ENCODE measurements around the gene MFAP4. TPM values are rescaled to one million over a fixed set of nuclear protein-coding genes. Genes with fewer than 3 reads are reported as not detected.

The MFAP4 gene
- total RNA-seq, 1 experiment from 2014 or later: 4.0 TPM

DNA sequence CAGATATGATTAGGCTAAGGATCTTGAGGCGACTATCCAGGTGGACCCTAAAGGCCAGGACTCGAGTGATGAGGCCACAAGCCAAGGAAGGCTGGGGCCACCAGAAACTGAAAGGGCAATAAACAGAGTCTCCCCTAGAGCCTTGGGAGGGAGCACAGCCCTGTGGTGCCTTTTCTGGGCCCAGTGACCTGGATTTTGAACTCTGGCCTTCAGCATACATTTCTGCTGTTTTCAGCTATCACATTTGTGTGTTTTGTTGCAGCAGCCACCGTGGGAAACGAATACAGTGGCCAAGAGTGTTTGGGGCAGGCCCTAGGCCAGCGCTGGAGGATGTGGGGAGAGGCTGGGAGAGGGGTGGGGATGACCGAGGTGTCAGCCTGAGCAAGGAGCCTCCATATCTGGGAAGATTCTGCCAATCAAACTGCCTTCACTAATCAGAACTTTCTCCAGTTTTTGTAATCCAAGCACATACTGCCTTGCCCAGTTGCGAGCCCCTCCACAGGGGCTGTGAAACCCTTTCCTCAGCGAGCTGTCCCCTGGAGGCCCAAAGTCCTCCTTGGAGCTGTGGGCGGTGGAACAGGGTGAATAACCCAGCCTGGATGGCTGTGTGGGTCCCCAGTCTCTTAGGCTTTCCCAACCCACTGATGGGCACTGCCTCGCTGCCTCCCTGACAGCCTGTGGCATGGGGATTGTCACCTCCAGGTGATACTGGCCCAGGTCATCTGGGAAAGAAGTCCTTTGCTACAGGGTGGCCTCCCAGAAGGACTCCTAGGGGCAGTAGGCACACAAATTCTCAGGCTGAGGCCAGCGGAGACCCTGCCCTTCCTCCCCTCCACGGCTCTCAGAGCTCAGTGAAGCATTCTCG lies 41.3 kb downstream of the MFAP4 start:
- Mint-ChIP-seq H3K27me3 (ENCODE audit: low read depth) (no peaks in the 10 kb centered on the region), H3K4me1 (peaks cover 15% of the 10 kb centered on the region), H3K9me3 (no peaks in the 10 kb centered on the region), H3K27ac (no peak overlapping the region), H3K4me3 (no peak overlapping the region), H3K36me3 (peaks cover 7% of the 10 kb centered on the region; the same call in 1 of the 2 replicates)
- TF ChIP-seq NR1H2 (CRISPR knock-in tag; IDR thresholded peaks at IDR 0.05): no peak
- TF ChIP-seq, protein P1, sequence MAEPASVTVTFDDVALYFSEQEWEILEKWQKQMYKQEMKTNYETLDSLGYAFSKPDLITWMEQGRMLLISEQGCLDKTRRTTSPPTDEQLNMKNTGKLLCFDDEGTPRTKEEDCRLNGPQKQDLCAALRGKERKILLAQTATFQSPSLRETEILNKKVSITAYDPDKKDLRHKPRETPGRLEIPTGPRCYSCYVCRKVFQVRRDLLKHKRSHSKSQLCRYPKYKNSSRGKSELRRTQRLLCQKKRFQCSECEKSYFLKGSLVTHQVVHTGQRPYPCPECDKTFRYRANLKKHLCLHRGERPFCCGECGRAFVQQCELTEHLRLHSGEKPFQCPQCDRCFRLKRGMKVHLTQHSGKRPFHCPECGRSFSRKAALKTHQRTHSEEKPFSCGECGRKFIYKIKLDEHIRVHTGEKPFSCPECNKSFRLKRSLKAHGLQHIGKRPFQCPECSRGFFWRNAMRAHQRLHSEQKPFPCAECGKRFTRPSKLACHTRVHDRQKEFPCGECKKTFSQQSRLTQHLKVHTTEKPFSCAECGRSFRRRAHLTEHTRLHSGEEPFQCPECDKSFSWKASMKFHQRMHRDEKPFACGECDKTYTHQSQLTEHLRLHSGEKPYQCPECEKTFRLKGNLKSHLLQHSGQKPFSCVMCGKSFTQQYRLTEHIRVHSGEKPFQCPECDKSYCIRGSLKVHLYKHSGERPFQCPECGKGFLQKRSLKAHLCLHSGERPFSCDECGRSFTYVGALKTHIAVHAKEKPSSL (CRISPR knock-in tag; conservative IDR thresholded peaks at IDR 0.05): no peak
- TF ChIP-seq, protein P2, sequence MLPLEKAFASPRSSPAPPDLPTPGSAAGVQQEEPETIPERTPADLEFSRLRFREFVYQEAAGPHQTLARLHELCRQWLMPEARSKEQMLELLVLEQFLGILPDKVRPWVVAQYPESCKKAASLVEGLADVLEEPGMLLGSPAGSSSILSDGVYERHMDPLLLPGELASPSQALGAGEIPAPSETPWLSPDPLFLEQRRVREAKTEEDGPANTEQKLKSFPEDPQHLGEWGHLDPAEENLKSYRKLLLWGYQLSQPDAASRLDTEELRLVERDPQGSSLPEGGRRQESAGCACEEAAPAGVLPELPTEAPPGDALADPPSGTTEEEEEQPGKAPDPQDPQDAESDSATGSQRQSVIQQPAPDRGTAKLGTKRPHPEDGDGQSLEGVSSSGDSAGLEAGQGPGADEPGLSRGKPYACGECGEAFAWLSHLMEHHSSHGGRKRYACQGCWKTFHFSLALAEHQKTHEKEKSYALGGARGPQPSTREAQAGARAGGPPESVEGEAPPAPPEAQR (CRISPR knock-in tag; IDR thresholded peaks at IDR 0.05): no peak
- TF ChIP-seq EMX1 (CRISPR knock-in tag; IDR thresholded peaks at IDR 0.05): no peak
- TF ChIP-seq, protein P3, sequence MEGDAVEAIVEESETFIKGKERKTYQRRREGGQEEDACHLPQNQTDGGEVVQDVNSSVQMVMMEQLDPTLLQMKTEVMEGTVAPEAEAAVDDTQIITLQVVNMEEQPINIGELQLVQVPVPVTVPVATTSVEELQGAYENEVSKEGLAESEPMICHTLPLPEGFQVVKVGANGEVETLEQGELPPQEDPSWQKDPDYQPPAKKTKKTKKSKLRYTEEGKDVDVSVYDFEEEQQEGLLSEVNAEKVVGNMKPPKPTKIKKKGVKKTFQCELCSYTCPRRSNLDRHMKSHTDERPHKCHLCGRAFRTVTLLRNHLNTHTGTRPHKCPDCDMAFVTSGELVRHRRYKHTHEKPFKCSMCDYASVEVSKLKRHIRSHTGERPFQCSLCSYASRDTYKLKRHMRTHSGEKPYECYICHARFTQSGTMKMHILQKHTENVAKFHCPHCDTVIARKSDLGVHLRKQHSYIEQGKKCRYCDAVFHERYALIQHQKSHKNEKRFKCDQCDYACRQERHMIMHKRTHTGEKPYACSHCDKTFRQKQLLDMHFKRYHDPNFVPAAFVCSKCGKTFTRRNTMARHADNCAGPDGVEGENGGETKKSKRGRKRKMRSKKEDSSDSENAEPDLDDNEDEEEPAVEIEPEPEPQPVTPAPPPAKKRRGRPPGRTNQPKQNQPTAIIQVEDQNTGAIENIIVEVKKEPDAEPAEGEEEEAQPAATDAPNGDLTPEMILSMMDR (IDR thresholded peaks at IDR 0.05): no peak
- no peak for TF ChIP-seq SMAD3 (CRISPR knock-in tag; IDR thresholded peaks at IDR 0.05; ENCODE audit: borderline replicate concordance)
- TF ChIP-seq ZNF317 (CRISPR knock-in tag; IDR thresholded peaks at IDR 0.05; ENCODE audit: borderline replicate concordance, low read depth): no peak
- TF ChIP-seq, protein P4, sequence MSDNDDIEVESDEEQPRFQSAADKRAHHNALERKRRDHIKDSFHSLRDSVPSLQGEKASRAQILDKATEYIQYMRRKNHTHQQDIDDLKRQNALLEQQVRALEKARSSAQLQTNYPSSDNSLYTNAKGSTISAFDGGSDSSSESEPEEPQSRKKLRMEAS (CRISPR knock-in tag; IDR thresholded peaks at IDR 0.05): no peak
- TF ChIP-seq, protein P5, sequence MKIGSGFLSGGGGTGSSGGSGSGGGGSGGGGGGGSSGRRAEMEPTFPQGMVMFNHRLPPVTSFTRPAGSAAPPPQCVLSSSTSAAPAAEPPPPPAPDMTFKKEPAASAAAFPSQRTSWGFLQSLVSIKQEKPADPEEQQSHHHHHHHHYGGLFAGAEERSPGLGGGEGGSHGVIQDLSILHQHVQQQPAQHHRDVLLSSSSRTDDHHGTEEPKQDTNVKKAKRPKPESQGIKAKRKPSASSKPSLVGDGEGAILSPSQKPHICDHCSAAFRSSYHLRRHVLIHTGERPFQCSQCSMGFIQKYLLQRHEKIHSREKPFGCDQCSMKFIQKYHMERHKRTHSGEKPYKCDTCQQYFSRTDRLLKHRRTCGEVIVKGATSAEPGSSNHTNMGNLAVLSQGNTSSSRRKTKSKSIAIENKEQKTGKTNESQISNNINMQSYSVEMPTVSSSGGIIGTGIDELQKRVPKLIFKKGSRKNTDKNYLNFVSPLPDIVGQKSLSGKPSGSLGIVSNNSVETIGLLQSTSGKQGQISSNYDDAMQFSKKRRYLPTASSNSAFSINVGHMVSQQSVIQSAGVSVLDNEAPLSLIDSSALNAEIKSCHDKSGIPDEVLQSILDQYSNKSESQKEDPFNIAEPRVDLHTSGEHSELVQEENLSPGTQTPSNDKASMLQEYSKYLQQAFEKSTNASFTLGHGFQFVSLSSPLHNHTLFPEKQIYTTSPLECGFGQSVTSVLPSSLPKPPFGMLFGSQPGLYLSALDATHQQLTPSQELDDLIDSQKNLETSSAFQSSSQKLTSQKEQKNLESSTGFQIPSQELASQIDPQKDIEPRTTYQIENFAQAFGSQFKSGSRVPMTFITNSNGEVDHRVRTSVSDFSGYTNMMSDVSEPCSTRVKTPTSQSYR (CRISPR knock-in tag; IDR thresholded peaks at IDR 0.05): no peak
- TF ChIP-seq, protein P6, sequence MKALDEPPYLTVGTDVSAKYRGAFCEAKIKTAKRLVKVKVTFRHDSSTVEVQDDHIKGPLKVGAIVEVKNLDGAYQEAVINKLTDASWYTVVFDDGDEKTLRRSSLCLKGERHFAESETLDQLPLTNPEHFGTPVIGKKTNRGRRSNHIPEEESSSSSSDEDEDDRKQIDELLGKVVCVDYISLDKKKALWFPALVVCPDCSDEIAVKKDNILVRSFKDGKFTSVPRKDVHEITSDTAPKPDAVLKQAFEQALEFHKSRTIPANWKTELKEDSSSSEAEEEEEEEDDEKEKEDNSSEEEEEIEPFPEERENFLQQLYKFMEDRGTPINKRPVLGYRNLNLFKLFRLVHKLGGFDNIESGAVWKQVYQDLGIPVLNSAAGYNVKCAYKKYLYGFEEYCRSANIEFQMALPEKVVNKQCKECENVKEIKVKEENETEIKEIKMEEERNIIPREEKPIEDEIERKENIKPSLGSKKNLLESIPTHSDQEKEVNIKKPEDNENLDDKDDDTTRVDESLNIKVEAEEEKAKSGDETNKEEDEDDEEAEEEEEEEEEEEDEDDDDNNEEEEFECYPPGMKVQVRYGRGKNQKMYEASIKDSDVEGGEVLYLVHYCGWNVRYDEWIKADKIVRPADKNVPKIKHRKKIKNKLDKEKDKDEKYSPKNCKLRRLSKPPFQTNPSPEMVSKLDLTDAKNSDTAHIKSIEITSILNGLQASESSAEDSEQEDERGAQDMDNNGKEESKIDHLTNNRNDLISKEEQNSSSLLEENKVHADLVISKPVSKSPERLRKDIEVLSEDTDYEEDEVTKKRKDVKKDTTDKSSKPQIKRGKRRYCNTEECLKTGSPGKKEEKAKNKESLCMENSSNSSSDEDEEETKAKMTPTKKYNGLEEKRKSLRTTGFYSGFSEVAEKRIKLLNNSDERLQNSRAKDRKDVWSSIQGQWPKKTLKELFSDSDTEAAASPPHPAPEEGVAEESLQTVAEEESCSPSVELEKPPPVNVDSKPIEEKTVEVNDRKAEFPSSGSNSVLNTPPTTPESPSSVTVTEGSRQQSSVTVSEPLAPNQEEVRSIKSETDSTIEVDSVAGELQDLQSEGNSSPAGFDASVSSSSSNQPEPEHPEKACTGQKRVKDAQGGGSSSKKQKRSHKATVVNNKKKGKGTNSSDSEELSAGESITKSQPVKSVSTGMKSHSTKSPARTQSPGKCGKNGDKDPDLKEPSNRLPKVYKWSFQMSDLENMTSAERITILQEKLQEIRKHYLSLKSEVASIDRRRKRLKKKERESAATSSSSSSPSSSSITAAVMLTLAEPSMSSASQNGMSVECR (CRISPR knock-in tag; IDR thresholded peaks at IDR 0.05; ENCODE audit: borderline replicate concordance): no peak
- TF ChIP-seq, protein P7, sequence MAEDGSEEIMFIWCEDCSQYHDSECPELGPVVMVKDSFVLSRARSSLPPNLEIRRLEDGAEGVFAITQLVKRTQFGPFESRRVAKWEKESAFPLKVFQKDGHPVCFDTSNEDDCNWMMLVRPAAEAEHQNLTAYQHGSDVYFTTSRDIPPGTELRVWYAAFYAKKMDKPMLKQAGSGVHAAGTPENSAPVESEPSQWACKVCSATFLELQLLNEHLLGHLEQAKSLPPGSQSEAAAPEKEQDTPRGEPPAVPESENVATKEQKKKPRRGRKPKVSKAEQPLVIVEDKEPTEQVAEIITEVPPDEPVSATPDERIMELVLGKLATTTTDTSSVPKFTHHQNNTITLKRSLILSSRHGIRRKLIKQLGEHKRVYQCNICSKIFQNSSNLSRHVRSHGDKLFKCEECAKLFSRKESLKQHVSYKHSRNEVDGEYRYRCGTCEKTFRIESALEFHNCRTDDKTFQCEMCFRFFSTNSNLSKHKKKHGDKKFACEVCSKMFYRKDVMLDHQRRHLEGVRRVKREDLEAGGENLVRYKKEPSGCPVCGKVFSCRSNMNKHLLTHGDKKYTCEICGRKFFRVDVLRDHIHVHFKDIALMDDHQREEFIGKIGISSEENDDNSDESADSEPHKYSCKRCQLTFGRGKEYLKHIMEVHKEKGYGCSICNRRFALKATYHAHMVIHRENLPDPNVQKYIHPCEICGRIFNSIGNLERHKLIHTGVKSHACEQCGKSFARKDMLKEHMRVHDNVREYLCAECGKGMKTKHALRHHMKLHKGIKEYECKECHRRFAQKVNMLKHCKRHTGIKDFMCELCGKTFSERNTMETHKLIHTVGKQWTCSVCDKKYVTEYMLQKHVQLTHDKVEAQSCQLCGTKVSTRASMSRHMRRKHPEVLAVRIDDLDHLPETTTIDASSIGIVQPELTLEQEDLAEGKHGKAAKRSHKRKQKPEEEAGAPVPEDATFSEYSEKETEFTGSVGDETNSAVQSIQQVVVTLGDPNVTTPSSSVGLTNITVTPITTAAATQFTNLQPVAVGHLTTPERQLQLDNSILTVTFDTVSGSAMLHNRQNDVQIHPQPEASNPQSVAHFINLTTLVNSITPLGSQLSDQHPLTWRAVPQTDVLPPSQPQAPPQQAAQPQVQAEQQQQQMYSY (CRISPR knock-in tag; IDR thresholded peaks at IDR 0.05): no peak
- TF ChIP-seq, protein P8, sequence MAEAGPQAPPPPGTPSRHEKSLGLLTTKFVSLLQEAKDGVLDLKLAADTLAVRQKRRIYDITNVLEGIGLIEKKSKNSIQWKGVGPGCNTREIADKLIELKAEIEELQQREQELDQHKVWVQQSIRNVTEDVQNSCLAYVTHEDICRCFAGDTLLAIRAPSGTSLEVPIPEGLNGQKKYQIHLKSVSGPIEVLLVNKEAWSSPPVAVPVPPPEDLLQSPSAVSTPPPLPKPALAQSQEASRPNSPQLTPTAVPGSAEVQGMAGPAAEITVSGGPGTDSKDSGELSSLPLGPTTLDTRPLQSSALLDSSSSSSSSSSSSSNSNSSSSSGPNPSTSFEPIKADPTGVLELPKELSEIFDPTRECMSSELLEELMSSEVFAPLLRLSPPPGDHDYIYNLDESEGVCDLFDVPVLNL (CRISPR knock-in tag; IDR thresholded peaks at IDR 0.05; ENCODE audit: borderline replicate concordance, low read depth): no peak
- TF ChIP-seq FOXJ3 (CRISPR knock-in tag; IDR thresholded peaks at IDR 0.05; ENCODE audit: borderline replicate concordance): no peak
- ChIA-PET POLR2A (no interaction called here), CTCF (interaction anchor here (1.0 to 1.4 kb wide), 2 partner anchors 7 to 373 kb away, joined by 3 to 7 read pairs; no protein-coding TSS in a partner anchor)
- ATAC-seq (no peak), DNase-seq (ENCODE audit: low spot score) (no peak)
